ENCODE results near the gene FAM107B.

DNA sequence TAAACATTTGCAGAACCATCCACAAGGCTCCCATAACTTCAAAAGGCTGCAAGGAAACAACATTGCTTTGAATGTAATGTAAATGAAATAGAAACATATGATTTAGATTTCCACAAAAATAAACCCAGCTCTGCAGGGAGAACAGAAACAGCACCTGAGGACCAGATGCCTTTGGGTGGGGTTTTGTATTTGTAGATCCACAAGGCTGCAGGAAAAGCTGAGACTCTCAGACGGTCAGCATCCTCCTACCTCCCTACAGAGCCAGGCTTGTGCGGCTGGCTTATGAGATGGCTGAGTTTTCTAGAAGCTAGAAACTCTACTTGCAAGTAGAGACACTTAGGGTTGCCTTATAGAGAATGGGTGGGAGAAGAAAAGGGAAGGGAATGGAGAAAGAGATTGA, 49.8 kb downstream of the FAM107B start:
- TF ChIP-seq, protein P1, sequence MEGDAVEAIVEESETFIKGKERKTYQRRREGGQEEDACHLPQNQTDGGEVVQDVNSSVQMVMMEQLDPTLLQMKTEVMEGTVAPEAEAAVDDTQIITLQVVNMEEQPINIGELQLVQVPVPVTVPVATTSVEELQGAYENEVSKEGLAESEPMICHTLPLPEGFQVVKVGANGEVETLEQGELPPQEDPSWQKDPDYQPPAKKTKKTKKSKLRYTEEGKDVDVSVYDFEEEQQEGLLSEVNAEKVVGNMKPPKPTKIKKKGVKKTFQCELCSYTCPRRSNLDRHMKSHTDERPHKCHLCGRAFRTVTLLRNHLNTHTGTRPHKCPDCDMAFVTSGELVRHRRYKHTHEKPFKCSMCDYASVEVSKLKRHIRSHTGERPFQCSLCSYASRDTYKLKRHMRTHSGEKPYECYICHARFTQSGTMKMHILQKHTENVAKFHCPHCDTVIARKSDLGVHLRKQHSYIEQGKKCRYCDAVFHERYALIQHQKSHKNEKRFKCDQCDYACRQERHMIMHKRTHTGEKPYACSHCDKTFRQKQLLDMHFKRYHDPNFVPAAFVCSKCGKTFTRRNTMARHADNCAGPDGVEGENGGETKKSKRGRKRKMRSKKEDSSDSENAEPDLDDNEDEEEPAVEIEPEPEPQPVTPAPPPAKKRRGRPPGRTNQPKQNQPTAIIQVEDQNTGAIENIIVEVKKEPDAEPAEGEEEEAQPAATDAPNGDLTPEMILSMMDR (IDR thresholded peaks at IDR 0.05), result no peak
- TF ChIP-seq POLR2A (IDR thresholded peaks at IDR 0.05), result no peak

Data from uterus (tissue), 2 donors.